ENCODE measurements around the gene COL6A3.
"Not testable (repeated sequence)": the region's sequence is repeated elsewhere in the genome, so short reads cannot be mapped to it uniquely, and the experiment has no call there.

Gene COL6A3

GRCh38 chr2:237315829-237316225 lies 98.1 kb downstream of the COL6A3 start:
- no peak for DNase-seq (ENCODE audit: low spot score)

- no peak for DNase-seq (ENCODE audit: low spot score)
Measured at GRCh38 chr2:237315170-237315828, 98.7 kb downstream of the COL6A3 start.

GRCh38 chr2:237314681-237315080 lies 99.3 kb downstream of the COL6A3 start:
- no peak for DNase-seq (ENCODE audit: low spot score)

- no peak for DNase-seq (ENCODE audit: low spot score)
Measured at GRCh38 chr2:237314198-237314597, 99.8 kb downstream of the COL6A3 start.

GRCh38 chr2:237312021-237312755 lies 101.8 kb downstream of the COL6A3 start:
- no peak for DNase-seq (ENCODE audit: low spot score)

GRCh38 chr2:237310515-237311114 lies 103.3 kb downstream of the COL6A3 start:
- DNase-seq (ENCODE audit: low spot score), result no peak

GRCh38 chr2:237309416-237309815 lies 104.5 kb downstream of the COL6A3 start:
- no peak for DNase-seq (ENCODE audit: low spot score)

GRCh38 chr2:237309011-237309410 lies 105.0 kb downstream of the COL6A3 start:
- no peak for DNase-seq (ENCODE audit: low spot score)

- DNase-seq (ENCODE audit: low spot score), result no peak
Measured at GRCh38 chr2:237307474-237307873, 106.5 kb downstream of the COL6A3 start.

- DNase-seq (ENCODE audit: low spot score), result no peak
Measured at GRCh38 chr2:237306787-237307170, 107.2 kb downstream of the COL6A3 start.

- DNase-seq (ENCODE audit: low spot score), result no peak
Measured at GRCh38 chr2:237306083-237306786, 107.7 kb downstream of the COL6A3 start.

- no peak for DNase-seq (ENCODE audit: low spot score)
Measured at GRCh38 chr2:237305579-237305978, 108.4 kb downstream of the COL6A3 start.

GRCh38 chr2:237304763-237305514 lies 109.0 kb downstream of the COL6A3 start:
- no peak for DNase-seq (ENCODE audit: low spot score)

GRCh38 chr2:237303244-237303643 lies 110.7 kb downstream of the COL6A3 start:
- DNase-seq (ENCODE audit: low spot score), result not testable (repeated sequence)

- DNase-seq (ENCODE audit: low spot score), result no peak
Measured at GRCh38 chr2:237301595-237301994, 112.4 kb downstream of the COL6A3 start.

- DNase-seq (ENCODE audit: low spot score), result no peak
Measured at GRCh38 chr2:237300739-237301138, 113.2 kb downstream of the COL6A3 start.

GRCh38 chr2:237299906-237300305 lies 114.1 kb downstream of the COL6A3 start:
- no peak for DNase-seq (ENCODE audit: low spot score)

- no peak for DNase-seq (ENCODE audit: low spot score)
Measured at GRCh38 chr2:237298151-237299118, 115.5 kb downstream of the COL6A3 start.

- no peak for DNase-seq (ENCODE audit: low spot score)
Measured at GRCh38 chr2:237297421-237298150, 116.4 kb downstream of the COL6A3 start.

- DNase-seq (ENCODE audit: low spot score), result no peak
Measured at GRCh38 chr2:237296756-237297155, 117.2 kb downstream of the COL6A3 start.

Data from NAMALWA (cell line).